Brain pericyte (primary cell): ENCODE results near the gene MUCL3.
"Not testable (repeated sequence)": the region's sequence is repeated elsewhere in the genome, so short reads cannot be mapped to it uniquely, and the experiment has no call there.

ENCODE experiments used
- DNase-seq: peaks from one replicate; pipeline ENCODE4 v3.0.0-alpha.2; 2012; ENCODE audit warnings: low read depth, low spot score

The MUCL3 gene

DNA sequence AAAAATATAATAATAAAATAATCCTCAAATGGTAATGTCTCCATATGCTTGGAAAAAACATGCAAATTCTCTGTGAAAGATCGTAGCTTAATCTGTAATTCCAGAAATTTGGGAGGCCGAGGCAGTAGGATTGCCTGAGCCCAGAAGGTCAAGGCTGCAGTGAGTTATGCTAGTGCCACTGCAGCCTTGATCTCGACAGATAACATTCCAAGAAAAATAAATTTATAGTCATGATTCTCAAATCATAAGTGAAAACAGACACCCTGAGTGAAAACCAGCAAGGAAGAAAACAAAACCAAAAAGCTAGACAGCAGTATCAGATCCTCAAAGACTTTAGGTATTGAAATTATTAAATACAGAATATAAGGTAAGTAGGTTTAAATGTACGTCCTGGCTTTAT is 38.9 kb downstream of the MUCL3 start:
- DNase-seq: no peak

DNA sequence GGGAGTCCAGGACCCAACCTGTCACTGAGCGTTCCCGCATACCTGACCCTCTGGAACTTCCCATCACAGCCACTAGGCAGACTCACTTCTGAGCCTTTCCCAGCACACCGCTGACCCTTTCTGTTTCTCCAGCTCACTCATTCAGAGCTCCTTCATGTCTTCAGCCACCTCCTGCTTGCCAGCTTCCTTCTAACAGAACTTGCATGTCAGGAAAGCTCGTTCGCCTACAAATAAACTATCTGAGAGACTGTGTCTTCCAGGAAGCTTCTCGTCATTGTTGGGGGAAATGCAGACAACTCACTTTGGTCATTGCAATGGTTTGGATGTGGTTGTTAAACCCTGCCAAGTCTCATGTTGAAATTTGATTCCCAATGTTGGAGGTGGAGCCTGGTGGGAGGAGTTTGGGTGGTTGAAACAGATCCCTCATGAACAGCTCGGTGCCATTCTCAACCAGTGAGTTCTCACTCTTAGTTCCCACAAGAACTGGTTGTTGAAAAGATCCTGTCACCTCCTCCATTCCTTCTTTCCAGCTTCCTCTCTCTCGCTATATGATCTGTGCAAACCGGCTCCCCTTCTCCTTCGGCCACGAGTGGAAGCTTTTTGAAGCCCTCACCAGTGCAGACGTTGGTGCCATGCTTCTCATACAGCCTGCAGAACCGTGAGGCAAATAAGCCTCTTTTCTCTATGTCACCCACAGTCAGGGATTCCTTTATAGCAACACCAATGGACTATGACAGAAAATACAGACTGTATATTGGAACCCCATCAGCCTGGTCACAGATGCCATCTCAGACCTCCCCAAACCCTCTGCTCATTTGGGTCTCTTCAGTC is 41.4 kb downstream of the MUCL3 start:
- DNase-seq: no peak

DNA sequence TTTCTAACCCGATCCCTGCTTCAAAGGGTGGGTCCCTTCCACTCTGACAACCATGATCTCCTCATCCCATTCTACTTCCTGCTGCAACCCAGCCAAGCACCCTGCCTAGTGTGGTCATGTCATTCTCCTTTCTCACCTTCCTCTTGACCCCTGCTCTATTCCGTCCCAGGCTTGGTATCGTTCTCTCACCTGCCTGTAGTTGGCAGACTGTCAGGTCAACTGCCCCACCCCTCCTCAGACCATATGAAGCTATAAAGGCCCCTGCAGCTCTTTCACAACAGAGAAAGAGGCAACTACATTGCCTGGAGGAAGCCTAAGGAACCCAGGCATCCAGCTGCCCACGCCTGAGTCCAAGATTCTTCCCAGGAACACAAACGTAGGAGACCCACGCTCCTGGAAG is 42.7 kb downstream of the MUCL3 start, which contains the start of gene MUC21:
Gene MUC21, plus strand, starts transcription at position 280 of the 400 bp plus-strand sequence. CDS start 241 bp downstream, outside the sequence.
- DNase-seq: no peak

DNA sequence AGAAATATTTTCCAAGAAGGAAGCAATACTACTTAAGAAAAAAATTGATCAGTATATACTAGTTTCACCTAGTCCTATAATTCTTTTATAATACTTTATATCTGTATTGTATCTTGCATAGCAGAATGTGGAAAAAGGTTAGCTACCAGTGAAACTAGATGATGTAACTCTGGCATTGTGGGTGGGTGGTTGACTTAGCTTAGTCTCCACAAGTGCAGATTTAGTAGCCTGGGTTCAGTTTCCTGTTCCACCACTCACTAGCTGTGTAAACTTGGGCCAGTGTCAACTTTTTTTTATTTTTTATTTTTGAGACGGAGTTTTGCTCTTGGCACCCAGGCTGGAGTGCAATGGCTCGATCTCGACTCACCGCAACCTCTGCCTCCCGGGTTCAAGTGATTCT is 44.7 kb downstream of the MUCL3 start:
- no peak for DNase-seq

DNA sequence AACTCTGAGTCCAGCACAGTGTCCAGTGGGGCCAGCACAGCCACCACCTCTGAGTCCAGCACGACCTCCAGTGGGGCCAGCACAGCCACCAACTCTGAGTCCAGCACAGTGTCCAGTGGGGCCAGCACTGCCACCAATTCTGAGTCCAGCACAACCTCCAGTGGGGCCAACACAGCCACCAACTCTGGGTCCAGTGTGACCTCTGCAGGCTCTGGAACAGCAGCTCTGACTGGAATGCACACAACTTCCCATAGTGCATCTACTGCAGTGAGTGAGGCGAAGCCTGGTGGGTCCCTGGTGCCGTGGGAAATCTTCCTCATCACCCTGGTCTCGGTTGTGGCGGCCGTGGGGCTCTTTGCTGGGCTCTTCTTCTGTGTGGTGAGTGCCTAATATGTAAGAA is 46.5 kb downstream of the MUCL3 start:
- no peak for DNase-seq

DNA sequence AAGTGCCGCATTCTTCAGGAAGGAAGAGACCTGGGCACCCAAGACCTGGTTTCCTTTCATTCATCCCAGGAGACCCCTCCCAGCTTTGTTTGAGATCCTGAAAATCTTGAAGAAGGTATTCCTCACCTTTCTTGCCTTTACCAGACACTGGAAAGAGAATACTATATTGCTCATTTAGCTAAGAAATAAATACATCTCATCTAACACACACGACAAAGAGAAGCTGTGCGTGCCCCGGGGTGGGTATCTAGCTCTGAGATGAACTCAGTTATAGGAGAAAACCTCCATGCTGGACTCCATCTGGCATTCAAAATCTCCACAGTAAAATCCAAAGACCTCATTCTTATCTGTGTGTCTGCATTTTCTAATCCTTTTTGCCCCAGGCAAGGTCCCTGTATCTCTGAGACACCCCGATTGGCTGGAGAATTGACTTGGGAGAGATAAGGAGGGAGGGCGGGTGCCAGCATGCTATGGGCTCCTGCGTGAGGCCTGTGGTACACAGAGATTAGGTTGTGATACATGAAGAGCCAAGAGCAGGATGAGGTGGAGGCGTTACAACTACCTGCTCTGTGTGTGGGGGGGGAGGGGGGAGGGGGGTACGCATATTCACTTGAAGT is 47.5 kb downstream of the MUCL3 start:
- no peak for DNase-seq

DNA sequence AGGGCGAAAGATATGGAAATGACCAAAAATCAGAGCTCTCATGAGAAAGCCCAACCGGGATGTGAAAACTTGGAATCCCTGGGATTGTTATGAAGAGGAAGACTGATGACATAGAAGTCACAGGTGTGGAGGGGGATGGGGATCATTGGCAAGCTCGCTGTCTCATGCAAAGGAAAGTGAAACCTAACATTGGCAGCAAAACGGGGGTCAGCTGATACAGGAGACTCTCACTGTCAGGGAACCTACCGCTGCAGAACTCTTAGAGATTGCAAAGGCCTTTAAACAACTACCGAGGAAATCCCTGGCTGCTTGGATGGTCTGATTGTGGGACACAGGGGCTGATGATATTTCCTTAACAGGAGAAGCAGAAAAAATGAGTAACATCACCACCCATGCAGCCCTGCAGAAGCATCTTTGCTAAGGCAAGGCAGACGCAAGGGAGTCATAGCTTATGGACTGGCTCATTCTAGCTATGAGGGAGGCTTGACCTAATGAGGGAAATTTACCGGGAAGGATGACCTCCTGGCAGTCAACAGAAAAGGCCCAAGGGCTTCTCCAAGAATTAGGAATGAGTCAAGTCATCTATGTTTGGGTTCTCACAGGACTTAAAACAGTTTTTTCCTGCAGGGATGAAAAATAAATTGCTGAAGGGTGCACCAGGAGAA is 49.8 kb downstream of the MUCL3 start:
- DNase-seq: no peak

DNA sequence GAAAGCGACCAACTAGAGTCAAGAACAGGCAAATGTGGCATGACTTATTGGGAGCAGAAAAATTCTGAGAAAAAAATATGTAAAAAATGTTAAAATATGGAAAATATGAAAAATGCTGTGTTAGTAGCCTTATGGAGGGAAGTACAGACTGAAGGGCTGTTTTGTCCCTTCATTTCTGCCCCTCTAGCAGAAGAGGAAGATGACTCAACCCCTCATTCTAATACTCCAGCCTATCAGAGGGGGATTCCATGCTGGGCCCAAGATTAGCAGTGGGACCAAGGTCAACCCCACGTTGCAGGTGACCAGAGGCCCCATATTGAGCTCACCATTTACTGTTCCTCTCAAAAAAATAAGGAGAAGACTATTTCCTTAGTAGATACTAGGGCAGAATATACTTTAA is 51.1 kb downstream of the MUCL3 start:
- DNase-seq: no peak

DNA sequence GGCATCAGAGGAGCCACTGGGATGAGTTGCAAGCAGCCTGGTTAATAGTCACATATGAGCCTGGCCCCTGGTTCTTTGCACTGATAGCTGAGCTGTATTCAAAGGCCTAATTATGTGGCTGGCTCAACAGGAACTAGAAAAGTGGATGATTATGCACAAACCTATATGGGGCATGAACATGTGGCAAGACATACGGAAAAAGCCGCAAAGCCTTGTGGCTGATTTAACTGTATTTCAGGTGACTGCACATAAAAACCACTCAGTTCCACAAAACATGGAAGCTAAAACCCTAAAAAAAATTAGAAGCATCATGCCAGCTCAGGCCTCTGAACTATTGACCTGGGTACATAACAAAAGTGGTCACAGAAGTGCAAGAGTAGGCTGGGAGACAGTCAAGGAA is 56.5 kb downstream of the MUCL3 start:
- DNase-seq: no peak

DNA sequence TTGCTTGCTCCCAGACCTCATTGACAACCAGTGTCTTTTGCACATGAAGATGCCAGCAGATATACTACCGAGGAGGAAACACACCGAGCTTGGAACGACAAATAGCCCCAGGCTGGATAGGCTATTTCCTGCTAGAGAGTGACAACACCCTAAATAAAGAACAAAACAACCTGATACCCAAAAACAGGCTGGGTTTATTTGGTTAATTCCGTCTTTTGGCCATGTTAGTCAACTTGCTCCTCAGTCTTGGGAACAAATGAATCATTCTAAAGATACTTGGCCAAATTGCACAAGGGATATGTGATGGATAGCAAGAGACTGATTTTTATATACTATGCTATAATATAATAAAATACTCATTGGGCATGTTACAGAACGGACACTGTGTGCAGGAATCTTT is 58.0 kb downstream of the MUCL3 start:
- DNase-seq: no peak

DNA sequence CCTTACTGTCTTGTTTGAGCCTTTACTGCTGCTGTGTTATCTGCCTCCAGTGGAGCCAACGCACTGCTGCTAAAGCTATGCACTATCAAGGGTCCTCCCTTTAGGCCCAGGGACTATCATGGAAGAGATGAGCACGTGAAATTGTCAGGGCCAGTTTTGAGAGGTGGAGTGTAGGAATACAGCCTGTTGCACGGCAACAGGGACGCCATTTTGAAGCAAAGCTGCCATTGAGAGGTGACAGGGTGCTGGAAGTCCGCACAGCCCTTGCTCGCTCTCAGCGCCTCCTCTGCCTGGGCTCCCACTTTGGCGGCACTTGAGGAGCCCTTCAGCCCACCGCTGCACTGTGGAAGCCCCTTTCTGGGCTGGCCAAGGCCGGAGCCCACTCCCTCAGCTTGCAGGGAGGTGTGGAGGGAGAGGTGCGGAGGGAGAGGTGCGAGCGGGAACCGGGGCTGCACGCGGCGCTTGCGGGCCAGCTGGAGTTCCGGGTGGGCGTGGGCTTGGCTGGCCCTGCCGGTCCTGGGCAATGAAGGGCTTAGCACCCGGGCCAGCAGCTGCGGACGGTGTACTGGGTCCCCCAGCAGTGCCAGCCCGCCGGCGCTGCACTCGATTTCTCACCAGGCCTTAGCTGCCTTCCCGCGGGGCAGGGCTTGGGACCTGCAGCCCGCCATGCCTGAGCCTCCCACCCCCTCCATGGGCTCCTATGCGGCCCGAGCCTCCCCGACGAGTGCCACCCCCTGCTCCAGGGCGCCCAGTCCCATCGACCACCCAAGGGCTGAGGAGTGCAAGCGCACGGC is 59.5 kb downstream of the MUCL3 start:
- DNase-seq: not testable (repeated sequence)

DNA sequence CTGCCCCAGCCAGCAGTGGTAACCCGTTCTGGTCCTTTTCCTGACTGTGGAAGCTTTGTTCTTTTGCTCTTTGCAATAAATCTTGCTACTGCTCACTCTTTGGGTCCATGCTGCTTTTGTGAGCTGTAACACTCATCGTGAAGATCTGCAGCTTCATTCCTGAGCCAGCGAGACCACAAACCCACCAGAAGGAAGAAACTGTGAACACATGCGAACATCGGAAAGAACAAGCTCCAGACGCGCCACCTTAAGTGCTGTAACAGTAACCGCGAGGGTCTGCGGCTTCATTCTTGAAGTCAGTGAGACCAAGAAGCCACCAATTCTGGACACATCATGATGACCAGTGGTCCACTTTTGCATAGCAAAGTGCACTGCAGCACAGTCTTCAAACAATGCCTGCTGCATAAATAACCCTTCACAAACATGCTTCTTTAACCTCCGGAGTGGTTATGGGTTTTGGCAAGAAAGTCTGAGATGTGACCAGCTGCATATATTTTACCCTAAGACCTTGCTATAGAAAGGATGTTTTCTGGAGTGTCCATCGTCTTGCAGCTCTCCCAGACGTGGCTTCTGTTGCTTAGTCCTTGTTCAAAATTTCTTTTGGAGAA is 60.6 kb downstream of the MUCL3 start:
- DNase-seq: no peak

DNA sequence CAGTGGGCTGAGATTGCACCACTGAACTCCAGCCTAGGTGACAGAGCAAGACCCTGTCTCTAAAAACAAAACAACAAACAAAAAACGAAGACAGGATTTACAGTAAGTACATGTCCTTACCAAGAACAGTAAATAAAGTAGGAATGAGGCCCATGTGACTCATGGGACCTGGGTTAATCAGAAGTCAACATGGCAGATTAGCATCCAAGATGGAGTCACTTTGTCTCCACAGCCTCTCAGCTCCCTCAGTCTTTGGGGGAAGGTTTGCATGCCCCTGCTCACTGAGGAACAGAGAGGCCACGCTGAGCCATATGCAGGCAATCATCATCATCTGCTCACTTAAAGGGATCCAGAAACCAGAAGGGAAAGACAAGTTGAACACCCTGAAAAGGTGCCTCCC is 61.7 kb downstream of the MUCL3 start:
- no peak for DNase-seq
